GM18526 (cell line): ENCODE data around the gene ITGA3.

Experiments
- POLR2A ChIP-seq: IDR thresholded peaks from 3 replicates; pipeline ENCODE4 v1.6.1; 2011; ENCODE audit not compliant: insufficient read length; ENCODE audit errors: extremely low read depth

ITGA3 gene

DNA sequence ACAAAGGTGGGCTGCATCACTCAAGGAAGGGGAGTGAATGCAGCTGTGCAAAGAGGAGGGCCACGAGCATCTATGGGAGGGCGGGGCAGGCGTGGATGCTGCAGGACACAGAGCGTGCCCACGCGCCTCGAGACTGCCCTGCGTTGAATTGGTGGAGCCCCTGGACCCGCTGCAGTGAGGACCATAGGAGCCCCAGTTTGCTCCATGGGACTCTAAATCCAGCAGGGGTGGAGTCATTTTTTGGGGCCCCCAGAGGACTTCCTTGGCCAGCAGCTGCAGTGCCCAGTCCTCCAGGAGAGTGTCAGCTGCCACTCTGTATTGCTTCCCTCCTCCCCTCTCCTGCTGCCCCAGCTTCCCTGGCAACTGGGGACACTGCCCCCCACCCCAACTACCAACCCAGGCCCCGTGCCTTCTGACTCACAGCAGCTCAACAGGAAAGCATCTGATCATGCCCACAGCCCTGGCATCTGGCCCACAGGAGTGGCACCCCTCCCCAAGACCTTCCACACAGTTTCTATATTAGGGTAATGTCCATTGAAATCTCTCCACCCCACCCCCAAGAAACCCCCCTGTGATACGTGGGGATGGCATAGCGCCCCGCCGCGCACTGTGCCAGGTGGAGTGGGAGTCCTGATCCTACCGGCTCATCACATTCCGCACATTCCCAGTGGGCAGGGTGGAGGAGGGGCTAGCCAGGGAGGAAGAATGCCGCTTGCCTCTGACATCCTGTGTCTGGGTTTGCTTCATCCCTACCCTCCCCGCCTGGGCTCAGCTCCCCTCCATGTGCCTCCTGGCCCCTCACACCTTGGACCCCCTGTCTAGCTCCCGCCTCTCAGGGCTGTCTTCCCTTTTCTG is 27.8 kb upstream of the ITGA3 start:
- TF ChIP-seq POLR2A: no peak

- no peak for TF ChIP-seq POLR2A
Measured at GRCh38 chr17:50028736-50029120, 27.2 kb upstream of the ITGA3 start.

GRCh38 chr17:50029185-50029584 is 26.7 kb upstream of the ITGA3 start:
- no peak for TF ChIP-seq POLR2A

DNA sequence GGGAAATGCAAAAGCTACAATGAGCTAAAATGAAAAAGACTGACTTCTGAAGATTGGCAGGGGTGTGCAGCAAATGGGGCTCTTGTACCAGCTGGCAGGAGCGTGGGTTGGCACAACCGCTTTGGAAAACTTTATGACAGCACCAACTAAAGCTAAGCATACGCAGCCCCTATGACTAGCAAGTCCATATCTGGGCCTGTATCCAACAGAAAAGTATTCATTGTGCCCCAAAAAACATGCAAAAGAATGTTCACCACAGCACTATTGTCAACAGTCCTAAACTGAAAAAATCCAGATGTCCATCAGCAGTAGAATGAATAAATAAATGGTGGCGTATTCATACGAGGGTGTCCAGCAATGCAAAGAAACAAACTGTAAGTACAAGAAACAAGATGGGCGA is 22.6 kb upstream of the ITGA3 start:
- no peak for TF ChIP-seq POLR2A

DNA sequence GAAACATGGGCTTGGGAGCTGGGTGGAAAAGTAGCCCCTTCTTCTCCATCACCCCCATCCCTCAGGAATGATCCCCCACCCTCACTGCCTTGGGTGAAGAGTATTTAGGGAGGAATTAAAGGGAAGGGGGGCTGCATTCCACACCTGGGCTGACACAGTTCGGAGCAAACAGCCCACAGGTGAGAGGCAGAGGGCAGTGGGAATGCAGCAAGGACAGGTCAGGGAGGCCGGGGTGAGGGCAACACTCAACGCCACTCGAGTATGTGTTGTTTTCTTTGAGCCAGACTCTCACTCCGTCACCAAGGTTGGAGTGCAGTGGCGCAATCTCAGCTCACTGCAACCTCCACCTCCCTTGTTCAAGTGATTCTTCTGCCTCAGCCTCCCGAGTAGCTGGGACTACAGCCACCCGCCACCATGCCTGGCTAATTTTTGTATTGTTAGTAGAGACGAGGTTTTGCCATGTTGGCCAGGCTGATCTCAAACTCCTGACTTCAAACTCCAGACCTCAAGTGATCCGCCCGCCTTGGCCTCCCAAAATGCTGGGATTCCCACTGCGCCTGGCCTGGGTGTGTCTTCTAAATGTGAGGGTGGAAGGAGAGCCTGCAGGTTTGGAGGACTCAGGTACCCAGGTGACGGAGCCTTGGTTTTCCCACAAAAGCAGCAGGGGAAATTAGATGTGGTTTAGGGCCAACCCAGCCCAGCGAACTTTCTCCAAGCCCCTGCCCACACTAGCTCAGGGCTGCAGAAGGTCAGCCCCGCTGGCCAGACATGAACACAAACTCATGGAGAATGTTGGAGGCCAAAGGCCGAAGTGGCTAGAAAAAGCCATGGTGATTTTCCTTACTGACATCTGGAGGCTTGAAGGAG is 21.2 kb upstream of the ITGA3 start:
- no peak for TF ChIP-seq POLR2A

- no peak for TF ChIP-seq POLR2A
Measured at GRCh38 chr17:50035421-50035879, 20.5 kb upstream of the ITGA3 start.

DNA sequence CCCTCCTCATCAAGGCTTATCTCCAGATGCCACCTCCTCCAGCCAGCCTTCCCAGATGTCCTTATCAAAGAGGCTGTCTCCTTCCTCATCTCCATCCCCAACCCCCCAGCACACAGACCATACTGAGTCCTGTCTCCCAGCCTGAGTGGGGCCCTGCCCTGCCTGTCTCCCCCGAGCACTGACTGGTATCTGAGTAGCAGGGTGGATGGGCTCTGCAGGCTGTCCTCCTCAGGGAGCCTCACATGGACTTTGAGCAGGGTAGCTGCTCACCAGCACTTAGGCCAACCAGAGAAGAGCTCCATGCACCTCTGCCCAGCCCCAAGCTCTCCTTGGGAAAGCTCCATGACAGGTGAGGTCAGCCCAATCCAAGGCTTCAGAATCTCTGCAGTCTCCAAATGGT is 20.0 kb upstream of the ITGA3 start:
- TF ChIP-seq POLR2A: no peak

DNA sequence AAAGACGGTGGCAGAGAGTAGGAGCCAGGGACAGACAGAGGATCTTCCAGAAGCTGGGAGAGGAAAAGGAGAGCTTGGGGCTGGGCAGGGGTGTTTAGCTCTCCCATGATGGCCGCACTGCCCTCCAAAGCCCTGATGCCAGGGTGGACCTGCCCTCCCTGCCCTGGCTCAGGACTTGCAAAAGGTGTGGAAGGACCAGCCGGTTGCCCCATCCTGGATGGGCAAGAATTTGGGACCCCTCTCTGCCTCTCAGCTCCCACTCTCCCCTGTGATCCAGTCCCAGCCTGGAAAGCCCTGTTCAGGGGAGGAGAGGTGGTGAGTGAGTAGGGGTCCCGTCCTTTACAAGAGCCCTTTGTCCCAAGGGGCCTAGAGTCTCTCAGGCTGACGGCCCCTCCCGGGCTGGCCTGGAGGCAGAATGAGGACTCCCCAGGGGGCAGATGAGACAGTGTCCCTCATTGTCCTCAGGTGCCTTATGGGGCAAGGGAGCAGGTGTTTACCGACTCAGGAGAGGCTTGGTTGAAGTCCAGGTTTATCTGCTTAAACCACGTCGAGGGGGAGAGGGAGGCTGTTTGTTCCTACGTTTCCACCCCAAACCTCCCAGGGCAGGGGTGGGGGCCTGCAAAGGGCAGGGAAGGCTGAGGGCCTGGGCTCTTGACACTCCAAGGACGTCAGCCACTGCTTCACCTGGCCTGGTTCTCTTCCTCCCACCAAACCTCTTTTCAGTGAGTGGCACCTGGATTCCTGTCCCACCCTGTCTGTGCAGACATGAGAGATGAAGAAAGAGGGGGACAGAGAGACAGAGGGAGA is 19.3 kb upstream of the ITGA3 start:
- no peak for TF ChIP-seq POLR2A

GRCh38 chr17:50037321-50038107 is 18.4 kb upstream of the ITGA3 start:
- TF ChIP-seq POLR2A: no peak

- TF ChIP-seq POLR2A: no peak
Measured at GRCh38 chr17:50039058-50039457, 16.9 kb upstream of the ITGA3 start.

GRCh38 chr17:50042211-50042610 is 13.7 kb upstream of the ITGA3 start:
- TF ChIP-seq POLR2A: no peak

DNA sequence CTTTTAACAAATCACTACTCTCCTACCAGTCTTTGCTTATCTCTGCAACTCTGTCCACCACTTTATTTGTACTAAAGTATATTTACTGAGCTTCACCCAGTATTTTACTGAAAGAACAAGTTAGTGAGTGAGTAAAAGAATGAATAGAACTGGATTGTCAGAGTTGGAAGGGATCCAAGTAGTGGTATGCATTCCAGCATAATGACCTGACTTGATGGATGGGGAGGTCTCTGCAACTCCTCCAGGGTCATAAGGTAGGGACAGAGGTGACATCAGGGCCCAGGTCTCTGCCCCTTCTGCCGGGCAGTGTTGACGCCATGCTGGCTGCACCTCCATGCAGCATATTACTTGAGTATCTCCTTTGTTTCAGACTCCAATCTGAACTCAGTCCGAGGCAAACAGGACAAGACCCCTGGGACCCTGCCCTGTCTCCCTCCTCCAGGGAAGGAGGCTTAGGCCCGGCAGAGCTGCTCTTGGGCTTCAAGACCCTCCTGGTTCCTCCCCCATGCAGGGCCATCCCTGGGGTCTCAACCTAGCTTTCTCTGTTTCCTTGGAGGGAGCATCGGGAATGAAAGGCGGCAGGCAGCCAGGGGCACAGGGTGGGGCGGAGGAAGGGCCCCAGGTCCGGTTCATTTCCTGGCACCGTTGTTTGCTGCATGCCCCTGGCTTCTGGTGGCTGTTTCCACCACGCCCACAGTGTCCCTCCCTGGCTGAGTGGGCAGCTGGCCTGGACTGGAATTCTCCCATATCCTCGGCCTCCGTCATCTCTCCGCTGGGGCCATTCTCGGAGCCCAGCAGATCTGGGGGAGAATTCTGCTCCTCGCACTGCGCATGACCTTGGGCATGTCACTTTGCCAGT is 12.4 kb upstream of the ITGA3 start:
- TF ChIP-seq POLR2A: no peak

- TF ChIP-seq POLR2A: no peak
Measured at GRCh38 chr17:50044483-50044882, 11.4 kb upstream of the ITGA3 start.

DNA sequence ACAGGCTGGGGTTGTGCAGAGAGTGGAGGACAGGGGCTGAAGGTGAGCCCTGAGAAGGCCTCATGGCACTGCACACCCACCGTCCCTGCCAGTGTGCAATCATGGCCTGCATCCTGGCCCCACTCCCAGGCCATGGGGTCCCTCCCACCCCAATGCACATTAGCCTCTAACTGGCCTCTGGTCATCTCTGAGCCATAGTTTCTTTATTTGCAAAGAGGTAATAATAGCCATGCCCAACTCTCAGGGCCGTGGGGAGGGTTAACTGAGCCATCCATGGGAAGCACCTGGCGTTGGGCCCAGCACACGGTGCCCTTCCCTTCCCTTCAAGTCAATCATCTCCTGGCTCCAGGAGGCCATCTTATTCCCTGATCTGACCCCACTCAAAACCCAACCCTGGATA is 10.8 kb upstream of the ITGA3 start:
- no peak for TF ChIP-seq POLR2A
